ENCODE data around the gene MGRN1.

MGRN1 gene

GRCh38 chr16:4684058-4684715 lies 59.6 kb downstream of the MGRN1 start:
- FAIRE-seq, result no peak
- TF ChIP-seq POLR2A (IDR thresholded peaks at IDR 0.05; ENCODE audit: low read depth, low read length) (no peak), POLR2AphosphoS5 (IDR thresholded peaks at IDR 0.05; ENCODE audit: low read depth, low read length) (no peak), POU2F2 (IDR thresholded peaks at IDR 0.05; ENCODE audit: low read depth, low read length) (no peak), SPI1 (IDR thresholded peaks at IDR 0.05; ENCODE audit: low read depth, low read length) (no peak), PAX5 (IDR thresholded peaks at IDR 0.05; ENCODE audit: insufficient read depth, low read length, severe bottlenecking) (no peak), TAF1 (IDR thresholded peaks at IDR 0.05; ENCODE audit: low read depth, low read length) (no peak)
- no peak for DNase-seq (ENCODE audit: insufficient read length, low spot score)

GRCh38 chr16:4684763-4685162 lies 60.1 kb downstream of the MGRN1 start:
- DNase-seq (ENCODE audit: insufficient read length, low spot score) (no peak), FAIRE-seq (no peak)
- TF ChIP-seq PAX5 (IDR thresholded peaks at IDR 0.05; ENCODE audit: insufficient read depth, low read length, severe bottlenecking) (no peak), POLR2AphosphoS5 (IDR thresholded peaks at IDR 0.05; ENCODE audit: low read depth, low read length) (no peak), POLR2A (IDR thresholded peaks at IDR 0.05; ENCODE audit: low read depth, low read length) (no peak), TAF1 (IDR thresholded peaks at IDR 0.05; ENCODE audit: low read depth, low read length) (no peak), SPI1 (IDR thresholded peaks at IDR 0.05; ENCODE audit: low read depth, low read length) (no peak), POU2F2 (IDR thresholded peaks at IDR 0.05; ENCODE audit: low read depth, low read length) (no peak)

- no peak for DNase-seq (ENCODE audit: insufficient read length, low spot score)
- no peak for FAIRE-seq
These were observed 60.7 kb downstream of the MGRN1 start for GRCh38 chr16:4685292-4685691.

GRCh38 chr16:4685776-4686496 lies 61.3 kb downstream of the MGRN1 start:
- no peak for FAIRE-seq
- TF ChIP-seq POU2F2 (IDR thresholded peaks at IDR 0.05; ENCODE audit: low read depth, low read length) (no peak), SPI1 (IDR thresholded peaks at IDR 0.05; ENCODE audit: low read depth, low read length) (no peak), TAF1 (IDR thresholded peaks at IDR 0.05; ENCODE audit: low read depth, low read length) (no peak), PAX5 (IDR thresholded peaks at IDR 0.05; ENCODE audit: insufficient read depth, low read length, severe bottlenecking) (no peak), POLR2A (IDR thresholded peaks at IDR 0.05; ENCODE audit: low read depth, low read length) (no peak), POLR2AphosphoS5 (IDR thresholded peaks at IDR 0.05; ENCODE audit: low read depth, low read length) (no peak)

More at GRCh38 chr16:4685292-4685691, 60.7 kb downstream of the MGRN1 start:
- TF ChIP-seq POLR2A (IDR thresholded peaks at IDR 0.05; ENCODE audit: low read depth, low read length), result no peak
- no peak for TF ChIP-seq POU2F2 (IDR thresholded peaks at IDR 0.05; ENCODE audit: low read depth, low read length)
- TF ChIP-seq PAX5 (IDR thresholded peaks at IDR 0.05; ENCODE audit: insufficient read depth, low read length, severe bottlenecking), result no peak

GRCh38 chr16:4686497-4687210 lies 62.0 kb downstream of the MGRN1 start:
- TF ChIP-seq POU2F2 (IDR thresholded peaks at IDR 0.05; ENCODE audit: low read depth, low read length), result no peak
- TF ChIP-seq SPI1 (IDR thresholded peaks at IDR 0.05; ENCODE audit: low read depth, low read length), result no peak
- TF ChIP-seq TAF1 (IDR thresholded peaks at IDR 0.05; ENCODE audit: low read depth, low read length), result no peak
- no peak for TF ChIP-seq POLR2AphosphoS5 (IDR thresholded peaks at IDR 0.05; ENCODE audit: low read depth, low read length)
- no peak for TF ChIP-seq PAX5 (IDR thresholded peaks at IDR 0.05; ENCODE audit: insufficient read depth, low read length, severe bottlenecking)
- no peak for TF ChIP-seq POLR2A (IDR thresholded peaks at IDR 0.05; ENCODE audit: low read depth, low read length)
- DNase-seq (ENCODE audit: insufficient read length, low spot score) (no peak), FAIRE-seq (no peak)

More at GRCh38 chr16:4685776-4686496, 61.3 kb downstream of the MGRN1 start:
- DNase-seq (ENCODE audit: insufficient read length, low spot score), result no peak

GRCh38 chr16:4687416-4687815 lies 62.8 kb downstream of the MGRN1 start:
- FAIRE-seq (no peak), DNase-seq (ENCODE audit: insufficient read length, low spot score) (no peak)
- no peak for TF ChIP-seq SPI1 (IDR thresholded peaks at IDR 0.05; ENCODE audit: low read depth, low read length)
- TF ChIP-seq POLR2A (IDR thresholded peaks at IDR 0.05; ENCODE audit: low read depth, low read length), result no peak
- no peak for TF ChIP-seq TAF1 (IDR thresholded peaks at IDR 0.05; ENCODE audit: low read depth, low read length)
- TF ChIP-seq POU2F2 (IDR thresholded peaks at IDR 0.05; ENCODE audit: low read depth, low read length), result no peak
- no peak for TF ChIP-seq POLR2AphosphoS5 (IDR thresholded peaks at IDR 0.05; ENCODE audit: low read depth, low read length)
- TF ChIP-seq PAX5 (IDR thresholded peaks at IDR 0.05; ENCODE audit: insufficient read depth, low read length, severe bottlenecking), result no peak

- FAIRE-seq (no peak), DNase-seq (ENCODE audit: insufficient read length, low spot score) (no peak)
- no peak for TF ChIP-seq POLR2A (IDR thresholded peaks at IDR 0.05; ENCODE audit: low read depth, low read length)
These were observed 63.5 kb downstream of the MGRN1 start for GRCh38 chr16:4687946-4688673.

- DNase-seq (ENCODE audit: insufficient read length, low spot score) (no peak), FAIRE-seq (no peak)
- no peak for TF ChIP-seq POLR2A (IDR thresholded peaks at IDR 0.05; ENCODE audit: low read depth, low read length)
- TF ChIP-seq TAF1 (IDR thresholded peaks at IDR 0.05; ENCODE audit: low read depth, low read length), result no peak
- TF ChIP-seq PAX5 (IDR thresholded peaks at IDR 0.05; ENCODE audit: insufficient read depth, low read length, severe bottlenecking), result no peak
- TF ChIP-seq POU2F2 (IDR thresholded peaks at IDR 0.05; ENCODE audit: low read depth, low read length), result no peak
These were observed 64.0 kb downstream of the MGRN1 start for GRCh38 chr16:4688674-4689045.

GRCh38 chr16:4689091-4689671 lies 64.6 kb downstream of the MGRN1 start:
- FAIRE-seq, result no peak

More at GRCh38 chr16:4689091-4689671, 64.6 kb downstream of the MGRN1 start:
- no peak for TF ChIP-seq POU2F2 (IDR thresholded peaks at IDR 0.05; ENCODE audit: low read depth, low read length)
- no peak for TF ChIP-seq TAF1 (IDR thresholded peaks at IDR 0.05; ENCODE audit: low read depth, low read length)
- TF ChIP-seq POLR2A (IDR thresholded peaks at IDR 0.05; ENCODE audit: low read depth, low read length), result no peak
- DNase-seq (ENCODE audit: insufficient read length, low spot score), result no peak
